Muscle layer of colon (tissue), 2 donors: ENCODE measurements around the gene CTSO.
"Not testable (repeated sequence)": the region's sequence is repeated elsewhere in the genome, so short reads cannot be mapped to it uniquely, and the experiment has no call there.

ENCODE experiments used
- H3K27ac ChIP-seq: one replicate; pipeline ENCODE4 v1.7.0; 2013; ENCODE audit warnings: low read depth, mild to moderate bottlenecking, low read length, moderate library complexity
- H3K27me3 ChIP-seq, 2 donors: one replicate each; pipeline ENCODE4 v1.7.0; 2013; ENCODE audit warnings: low read length in 2 of 2, mild to moderate bottlenecking in 2 of 2; ENCODE audit not compliant: insufficient read depth in 2 of 2, control insufficient read depth in 1 of 2
- H3K36me3 ChIP-seq: one replicate; pipeline ENCODE4 v1.7.0; 2013; ENCODE audit warnings: mild to moderate bottlenecking, low read length; ENCODE audit not compliant: insufficient read depth
- H3K4me1 ChIP-seq: one replicate; pipeline ENCODE4 v1.7.0; 2013; ENCODE audit warnings: mild to moderate bottlenecking, low read length; ENCODE audit not compliant: insufficient read depth
- H3K4me3 ChIP-seq, 2 donors: one replicate each; pipeline ENCODE4 v1.7.0; 2013; ENCODE audit warnings: low read length in 2 of 2, low read depth in 1 of 2, mild to moderate bottlenecking in 1 of 2, moderate library complexity in 1 of 2
- H3K9ac ChIP-seq: one replicate; pipeline ENCODE4 v1.7.0; 2013; ENCODE audit warnings: low read length
- H3K9me3 ChIP-seq: one replicate; pipeline ENCODE4 v1.7.0; 2013; ENCODE audit warnings: mild to moderate bottlenecking, low read length
- donor health status: abdominal sarcoma.
- donor health status: Adenocarcinoma of cecum.

CTSO gene

GRCh38 chr4:155952501-155952901, 1.2 kb downstream of the CTSO start:
- Histone ChIP-seq H3K4me1 (peaks cover 16% of the 10 kb centered on the region), H3K9me3 (no peaks in the 10 kb centered on the region), H3K27me3 (no peaks in the 10 kb centered on the region), H3K27ac (peak overlapping the region; percentile 96), H3K4me3 (peak overlapping the region in 1 of 2 donors; percentile 44), H3K36me3 (no peaks in the 10 kb centered on the region), H3K9ac (no peak overlapping the region)

- Histone ChIP-seq H3K9me3 (no peaks in the 10 kb centered on the region), H3K9ac (no peak overlapping the region), H3K27ac (no peak overlapping the region), H3K27me3 (no peaks in the 10 kb centered on the region), H3K4me1 (peaks cover 16% of the 10 kb centered on the region), H3K4me3 (no peak overlapping the region), H3K36me3 (no peaks in the 10 kb centered on the region)
Measured at GRCh38 chr4:155950461-155950860, 3.2 kb downstream of the CTSO start.

GRCh38 chr4:155948541-155948940, 5.1 kb downstream of the CTSO start:
- Histone ChIP-seq H3K27ac (no peak overlapping the region), H3K36me3 (no peaks in the 10 kb centered on the region), H3K27me3 (no peaks in the 10 kb centered on the region), H3K9me3 (no peaks in the 10 kb centered on the region), H3K4me1 (peaks cover 4% of the 10 kb centered on the region), H3K9ac (no peak overlapping the region), H3K4me3 (no peak overlapping the region)

- no peak overlapping the region for H3K27ac ChIP-seq
- H3K9ac ChIP-seq = no peak overlapping the region
- no peaks in the 10 kb centered on the region for H3K27me3 ChIP-seq
- H3K4me3 ChIP-seq = no peak overlapping the region
- H3K36me3 ChIP-seq = peaks cover 6% of the 10 kb centered on the region
- H3K4me1 ChIP-seq = no peaks in the 10 kb centered on the region
- no peaks in the 10 kb centered on the region for H3K9me3 ChIP-seq
Measured at GRCh38 chr4:155946486-155946885, 7.2 kb downstream of the CTSO start.

GRCh38 chr4:155944516-155944915, 9.2 kb downstream of the CTSO start:
- no peaks in the 10 kb centered on the region for H3K9me3 ChIP-seq
- no peak overlapping the region for H3K27ac ChIP-seq
- H3K4me1 ChIP-seq = no peaks in the 10 kb centered on the region
- no peaks in the 10 kb centered on the region for H3K27me3 ChIP-seq
- no peak overlapping the region for H3K9ac ChIP-seq
- H3K4me3 ChIP-seq = no peak overlapping the region
- peaks cover 10% of the 10 kb centered on the region for H3K36me3 ChIP-seq

GRCh38 chr4:155943605-155944291, 9.9 kb downstream of the CTSO start:
- Histone ChIP-seq H3K27ac (no peak overlapping the region), H3K9me3 (no peaks in the 10 kb centered on the region), H3K9ac (no peak overlapping the region), H3K27me3 (no peaks in the 10 kb centered on the region), H3K36me3 (peaks cover 10% of the 10 kb centered on the region), H3K4me3 (no peak overlapping the region), H3K4me1 (no peaks in the 10 kb centered on the region)

- Histone ChIP-seq H3K9me3 (no peaks in the 10 kb centered on the region), H3K4me3 (no peak overlapping the region), H3K4me1 (no peaks in the 10 kb centered on the region), H3K27me3 (no peaks in the 10 kb centered on the region), H3K27ac (no peak overlapping the region), H3K36me3 (peaks cover 10% of the 10 kb centered on the region), H3K9ac (no peak overlapping the region)
Measured at GRCh38 chr4:155941820-155942219, 11.8 kb downstream of the CTSO start.

- Histone ChIP-seq H3K9me3 (no peaks in the 10 kb centered on the region), H3K36me3 (peaks cover 10% of the 10 kb centered on the region), H3K4me3 (no peak overlapping the region), H3K9ac (no peak overlapping the region), H3K27me3 (no peaks in the 10 kb centered on the region), H3K4me1 (no peaks in the 10 kb centered on the region), H3K27ac (no peak overlapping the region)
Measured at GRCh38 chr4:155941085-155941790, 12.4 kb downstream of the CTSO start.

GRCh38 chr4:155935389-155935986, 18.2 kb downstream of the CTSO start:
- H3K27me3 ChIP-seq = no peaks in the 10 kb centered on the region
- no peak overlapping the region for H3K9ac ChIP-seq
- no peaks in the 10 kb centered on the region for H3K4me1 ChIP-seq
- no peaks in the 10 kb centered on the region for H3K9me3 ChIP-seq
- no peaks in the 10 kb centered on the region for H3K36me3 ChIP-seq
- no peak overlapping the region for H3K4me3 ChIP-seq
- no peak overlapping the region for H3K27ac ChIP-seq

GRCh38 chr4:155934634-155935033, 19.0 kb downstream of the CTSO start:
- H3K9ac ChIP-seq, H3K9me3 ChIP-seq, H3K27me3 ChIP-seq, H3K36me3 ChIP-seq, H3K4me1 ChIP-seq, H3K4me3 ChIP-seq, H3K27ac ChIP-seq: not testable (repeated sequence)

- H3K9ac ChIP-seq = no peak overlapping the region
- peaks cover 10% of the 10 kb centered on the region for H3K36me3 ChIP-seq
- no peaks in the 10 kb centered on the region for H3K9me3 ChIP-seq
- H3K27me3 ChIP-seq = no peaks in the 10 kb centered on the region
- H3K4me3 ChIP-seq = no peak overlapping the region
- H3K27ac ChIP-seq = no peak overlapping the region
- no peaks in the 10 kb centered on the region for H3K4me1 ChIP-seq
Measured at GRCh38 chr4:155931634-155932033, 22.0 kb downstream of the CTSO start.
